Caco-2 (cell line): Measurements from ENCODE around the gene IL1F10. TPM values are rescaled to one million over a fixed set of nuclear protein-coding genes. Genes with fewer than 3 reads are reported as not detected.

Source experiments
- BruUV-seq: library from RNA; stranded (reverse); fragments of 400-500 nt; replicated peaks from 2 replicates; lab custom pipeline; 2021; lab: Mats Ljungman, UMichigan
- CTCF ChIA-PET: fragments of 300-600 bp; sonication (Branson Sonifier 250); formaldehyde crosslinking; loops from one replicate; lab custom pipeline; 2022; ENCODE audit warnings: antibody characterized with exemption; lab: Charles Lee
- POLR2A ChIA-PET: fragments of 300-600 bp; sonication (Branson Sonifier 250); formaldehyde crosslinking; loops from one replicate; lab custom pipeline; 2022; ENCODE audit warnings: antibody characterized with exemption; lab: Charles Lee
- DNase-seq, 2 experiments: peaks; one replicate each; pipeline versions ENCODE4 v3.0.0 to v3.0.0-alpha.2; 2020 to 2022
- H3K27me3 ChIP-seq: replicated peaks from 2 replicates; pipeline ENCODE4 v1.6.0; 2011; ENCODE audit warnings: low read length; ENCODE audit not compliant: control insufficient read depth, insufficient read depth
- H3K36me3 ChIP-seq: 2 replicates; pipeline ENCODE4 v1.5.1; 2011; ENCODE audit warnings: low read length; ENCODE audit not compliant: control insufficient read depth, insufficient read depth
- H3K4me1 ChIP-seq: fragments of 250-450 bp; sonication (Bioruptor Pico); 2 replicates; pipeline ENCODE4 v1.5.1; 2020; ENCODE audit warnings: mild to moderate bottlenecking
- H3K4me3 ChIP-seq: 2 replicates; pipeline ENCODE4 v1.5.1; 2011; ENCODE audit warnings: low read depth, mild to moderate bottlenecking, control low read depth, low read length
- H3K9me3 ChIP-seq: fragments of 250-450 bp; sonication (Bioruptor Pico); 2 replicates; pipeline ENCODE4 v1.5.1; 2020; ENCODE audit warnings: mild to moderate bottlenecking, moderate library complexity
- H3K27ac Mint-ChIP-seq: one replicate; pipeline ENCODE4 v1.8.0; 2022; ENCODE audit warnings: mixed read lengths; ENCODE audit not compliant: unreplicated experiment
- H3K27me3 Mint-ChIP-seq: one replicate; pipeline ENCODE4 v1.8.0; 2022; ENCODE audit warnings: mixed read lengths; ENCODE audit not compliant: insufficient read depth, unreplicated experiment
- H3K36me3 Mint-ChIP-seq: one replicate; pipeline ENCODE4 v1.8.0; 2022; ENCODE audit warnings: mild to moderate bottlenecking, mixed read lengths; ENCODE audit not compliant: insufficient read depth, unreplicated experiment
- H3K4me1 Mint-ChIP-seq: one replicate; pipeline ENCODE4 v1.8.0; 2022; ENCODE audit warnings: low read depth, mixed read lengths; ENCODE audit not compliant: unreplicated experiment
- H3K4me3 Mint-ChIP-seq: one replicate; pipeline ENCODE4 v1.8.0; 2022; ENCODE audit warnings: mild to moderate bottlenecking, moderate library complexity, mixed read lengths; ENCODE audit not compliant: unreplicated experiment
- H3K9me3 Mint-ChIP-seq: one replicate; pipeline ENCODE4 v1.8.0; 2022; ENCODE audit warnings: mixed read lengths; ENCODE audit not compliant: unreplicated experiment
- intact Hi-C: fragments of 100-400 bp; cut with micrococcal nuclease; formaldehyde crosslinking; loops from one replicate; pipeline ENCODE4 v1.10.0; 2022; ENCODE audit not compliant: unreplicated experiment
- total RNA-seq: library from RNA; stranded (reverse); gene quantifications from 2 replicates; pipeline ENCODE4 v1.2.3, GENCODE V29; 2022
- TF ChIP-seq, protein P1 (sequence below), 2 experiments: fragments of 200-600 bp in 1 of 2; IDR thresholded peaks; 1 replicate in 1 of 2; 2 replicates in 1 of 2; pipeline versions ENCODE4 v1.5.1 to v1.8.0; 2011 to 2022; ENCODE audit warnings: antibody characterized with exemption in 1 of 2, control low read depth in 1 of 2, inconsistent platforms in 1 of 2, low read depth in 1 of 2, low read length in 1 of 2, mild to moderate bottlenecking in 1 of 2, moderate library complexity in 1 of 2; ENCODE audit not compliant: insufficient read depth in 1 of 2, severe bottlenecking in 1 of 2, unreplicated experiment in 1 of 2

IL1F10 gene
- total RNA-seq, 1 experiment from 2014 or later = not detected

DNA sequence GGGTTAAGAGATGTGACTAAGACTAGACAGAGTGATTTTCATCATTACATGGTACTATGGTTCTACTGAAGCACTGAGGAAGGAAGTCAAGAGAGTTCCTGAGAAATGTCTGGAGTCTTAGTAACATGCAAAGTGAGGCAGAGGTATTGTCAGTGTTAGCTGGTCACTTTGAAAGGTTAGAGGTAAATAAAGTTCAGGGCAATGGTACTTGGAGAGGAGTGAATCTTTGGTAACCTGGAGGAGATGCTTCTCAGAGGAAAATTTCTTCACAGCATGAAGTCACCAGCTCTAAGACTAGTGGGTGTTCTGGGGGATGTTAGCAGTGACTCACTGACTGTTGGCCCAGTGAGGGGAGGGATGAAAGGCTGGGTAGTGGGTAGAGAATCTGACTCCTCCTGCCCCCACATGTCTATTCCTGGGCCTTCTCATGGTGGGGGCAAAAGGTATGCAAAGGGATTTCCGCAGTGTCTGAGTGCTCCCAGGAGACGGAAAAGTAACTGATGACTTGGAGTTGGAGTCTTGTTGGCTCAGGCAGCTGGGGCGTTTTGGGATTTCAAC lies 36.4 kb downstream of the IL1F10 start:
- no peaks in the 10 kb centered on the region for H3K36me3 Mint-ChIP-seq
- TF ChIP-seq, protein P1, sequence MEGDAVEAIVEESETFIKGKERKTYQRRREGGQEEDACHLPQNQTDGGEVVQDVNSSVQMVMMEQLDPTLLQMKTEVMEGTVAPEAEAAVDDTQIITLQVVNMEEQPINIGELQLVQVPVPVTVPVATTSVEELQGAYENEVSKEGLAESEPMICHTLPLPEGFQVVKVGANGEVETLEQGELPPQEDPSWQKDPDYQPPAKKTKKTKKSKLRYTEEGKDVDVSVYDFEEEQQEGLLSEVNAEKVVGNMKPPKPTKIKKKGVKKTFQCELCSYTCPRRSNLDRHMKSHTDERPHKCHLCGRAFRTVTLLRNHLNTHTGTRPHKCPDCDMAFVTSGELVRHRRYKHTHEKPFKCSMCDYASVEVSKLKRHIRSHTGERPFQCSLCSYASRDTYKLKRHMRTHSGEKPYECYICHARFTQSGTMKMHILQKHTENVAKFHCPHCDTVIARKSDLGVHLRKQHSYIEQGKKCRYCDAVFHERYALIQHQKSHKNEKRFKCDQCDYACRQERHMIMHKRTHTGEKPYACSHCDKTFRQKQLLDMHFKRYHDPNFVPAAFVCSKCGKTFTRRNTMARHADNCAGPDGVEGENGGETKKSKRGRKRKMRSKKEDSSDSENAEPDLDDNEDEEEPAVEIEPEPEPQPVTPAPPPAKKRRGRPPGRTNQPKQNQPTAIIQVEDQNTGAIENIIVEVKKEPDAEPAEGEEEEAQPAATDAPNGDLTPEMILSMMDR (IDR thresholded peaks at IDR 0.05; ENCODE audit: insufficient read depth in 1 of 2, low read depth in 1 of 2, low read length in 1 of 2, severe bottlenecking in 1 of 2, unreplicated experiment in 1 of 2) = no peak
- Histone ChIP-seq H3K9me3 (0 out of 2 replicates have a peak, but pooled peaks cover 4% of the 10 kb centered on the region), H3K4me1 (peaks cover 5% of the 10 kb centered on the region), H3K4me3 (no peak overlapping the region), H3K27me3 (no peaks in the 10 kb centered on the region), H3K36me3 (no peaks in the 10 kb centered on the region)
- H3K27me3 Mint-ChIP-seq = no peaks in the 10 kb centered on the region
- ChIA-PET POLR2A (no interaction called here), CTCF (no interaction called here)
- BruUV-seq = no TSS peak
- no peak for DNase-seq
- intact Hi-C loops = no loop called here
- H3K27ac Mint-ChIP-seq = no peak overlapping the region
- peaks cover 14% of the 10 kb centered on the region for H3K4me1 Mint-ChIP-seq
- H3K4me3 Mint-ChIP-seq = no peak overlapping the region
- H3K9me3 Mint-ChIP-seq = no peaks in the 10 kb centered on the region

GRCh38 chr2:113105047-113105785 lies 37.4 kb downstream of the IL1F10 start:
- POLR2A ChIA-PET = no interaction called here

DNA sequence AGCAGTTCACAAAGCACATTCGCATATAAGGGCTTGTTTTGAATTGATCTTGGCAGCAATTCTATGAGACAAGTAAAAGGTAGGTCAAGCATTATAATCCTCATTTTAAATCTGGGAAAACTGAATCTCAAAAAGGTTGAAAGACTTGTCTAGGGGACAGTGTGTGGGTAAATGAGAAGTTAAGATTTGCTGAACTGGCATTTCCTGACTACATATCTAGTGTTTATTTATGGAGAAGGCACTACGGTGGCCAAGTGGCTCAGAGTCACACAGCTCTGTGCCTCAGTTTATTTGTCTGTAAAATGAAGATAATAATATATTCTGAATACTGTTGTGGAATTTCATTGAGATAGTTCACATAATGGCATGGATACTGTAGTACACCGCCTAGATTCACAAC lies 43.4 kb downstream of the IL1F10 start:
- Mint-ChIP-seq H3K4me3 (no peak overlapping the region), H3K27me3 (no peaks in the 10 kb centered on the region), H3K4me1 (peaks cover 7% of the 10 kb centered on the region), H3K9me3 (no peaks in the 10 kb centered on the region), H3K36me3 (no peaks in the 10 kb centered on the region), H3K27ac (no peak overlapping the region)
- ChIA-PET CTCF (interaction anchor here (0.9 kb wide), 1 partner anchor 45 kb away, joined by 3 read pairs; no protein-coding TSS in a partner anchor), POLR2A (no interaction called here)
- intact Hi-C loops = no loop called here
- Histone ChIP-seq H3K9me3 (no peaks in the 10 kb centered on the region), H3K27me3 (no peaks in the 10 kb centered on the region), H3K4me1 (no peaks in the 10 kb centered on the region), H3K36me3 (no peaks in the 10 kb centered on the region), H3K4me3 (no peak overlapping the region)
- TF ChIP-seq, protein P1 (IDR thresholded peaks at IDR 0.05; ENCODE audit: insufficient read depth in 1 of 2, low read depth in 1 of 2, low read length in 1 of 2, severe bottlenecking in 1 of 2, unreplicated experiment in 1 of 2) = no peak
- no peak for DNase-seq
- no TSS peak for BruUV-seq

More at GRCh38 chr2:113105047-113105785, 37.4 kb downstream of the IL1F10 start:
- Mint-ChIP-seq H3K36me3 (no peaks in the 10 kb centered on the region), H3K4me1 (peaks cover 14% of the 10 kb centered on the region), H3K27ac (no peak overlapping the region), H3K4me3 (no peak overlapping the region), H3K27me3 (no peaks in the 10 kb centered on the region), H3K9me3 (no peaks in the 10 kb centered on the region)
- intact Hi-C loops = no loop called here
- Histone ChIP-seq H3K4me1 (peaks cover 5% of the 10 kb centered on the region), H3K36me3 (no peaks in the 10 kb centered on the region), H3K27me3 (no peaks in the 10 kb centered on the region), H3K9me3 (0 out of 2 replicates have a peak, but pooled peaks cover 4% of the 10 kb centered on the region), H3K4me3 (no peak overlapping the region)
- TF ChIP-seq, protein P1 (IDR thresholded peaks at IDR 0.05; ENCODE audit: insufficient read depth in 1 of 2, low read depth in 1 of 2, low read length in 1 of 2, severe bottlenecking in 1 of 2, unreplicated experiment in 1 of 2) = no peak
- no peak for DNase-seq
- CTCF ChIA-PET = no interaction called here
- no TSS peak for BruUV-seq
